MM.1S (cell line): ENCODE measurements around the gene KRT13.

Experiments
- EZH2 ChIP-seq: fragments of 300-600 bp; sonication (generic); optimal IDR thresholded peaks from 2 replicates; pipeline ENCODE3; 2017; ENCODE audit warnings: low read depth, mild to moderate bottlenecking, antibody characterized with exemption, low read length, mixed read lengths
- EZH2phosphoT487 ChIP-seq: fragments of 300-600 bp; sonication (generic); IDR thresholded peaks from 2 replicates; pipeline ENCODE4 v1.6.1; 2018; ENCODE audit warnings: antibody characterized with exemption, low read length
- TF ChIP-seq, protein P1 (sequence below): fragments of 300-600 bp; sonication (generic); IDR thresholded peaks from 2 replicates; pipeline ENCODE4 v1.5.1; 2016; ENCODE audit warnings: antibody characterized with exemption, low read length, mixed read lengths

DNA sequence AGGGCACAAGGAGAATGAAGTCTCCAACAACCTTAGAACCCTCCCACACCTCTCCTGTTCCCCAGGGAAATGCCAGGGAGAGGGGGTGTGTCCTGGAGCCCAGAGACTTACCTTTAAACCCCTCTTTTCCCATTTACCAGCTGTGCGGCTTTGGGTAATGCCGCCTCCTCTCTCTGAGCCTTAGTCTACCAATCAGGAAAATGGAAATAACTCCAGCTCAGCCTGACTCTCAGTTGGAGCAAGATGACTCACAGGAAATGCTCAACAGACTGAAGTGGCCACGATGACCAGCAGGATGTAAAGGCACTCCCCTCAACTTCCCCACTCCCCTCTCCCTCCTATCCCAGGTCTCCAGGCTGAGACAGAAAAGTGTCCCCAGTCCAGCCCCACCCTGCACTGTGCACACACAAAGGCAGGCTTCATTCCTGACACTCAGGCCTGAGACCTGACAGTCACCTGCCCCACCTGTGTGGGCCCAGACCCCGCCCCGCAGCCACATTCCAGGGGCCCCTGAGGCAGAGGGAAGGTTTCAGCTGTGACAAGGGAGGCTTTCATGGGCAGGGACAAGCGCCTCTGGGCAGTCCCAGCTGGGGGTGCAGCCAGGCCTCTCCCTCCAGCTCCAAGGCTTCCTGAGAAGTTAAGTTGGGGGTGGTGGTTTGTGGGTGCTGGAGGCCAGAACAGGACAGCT, 16.3 kb upstream of the KRT13 start:
- TF ChIP-seq, protein P1, sequence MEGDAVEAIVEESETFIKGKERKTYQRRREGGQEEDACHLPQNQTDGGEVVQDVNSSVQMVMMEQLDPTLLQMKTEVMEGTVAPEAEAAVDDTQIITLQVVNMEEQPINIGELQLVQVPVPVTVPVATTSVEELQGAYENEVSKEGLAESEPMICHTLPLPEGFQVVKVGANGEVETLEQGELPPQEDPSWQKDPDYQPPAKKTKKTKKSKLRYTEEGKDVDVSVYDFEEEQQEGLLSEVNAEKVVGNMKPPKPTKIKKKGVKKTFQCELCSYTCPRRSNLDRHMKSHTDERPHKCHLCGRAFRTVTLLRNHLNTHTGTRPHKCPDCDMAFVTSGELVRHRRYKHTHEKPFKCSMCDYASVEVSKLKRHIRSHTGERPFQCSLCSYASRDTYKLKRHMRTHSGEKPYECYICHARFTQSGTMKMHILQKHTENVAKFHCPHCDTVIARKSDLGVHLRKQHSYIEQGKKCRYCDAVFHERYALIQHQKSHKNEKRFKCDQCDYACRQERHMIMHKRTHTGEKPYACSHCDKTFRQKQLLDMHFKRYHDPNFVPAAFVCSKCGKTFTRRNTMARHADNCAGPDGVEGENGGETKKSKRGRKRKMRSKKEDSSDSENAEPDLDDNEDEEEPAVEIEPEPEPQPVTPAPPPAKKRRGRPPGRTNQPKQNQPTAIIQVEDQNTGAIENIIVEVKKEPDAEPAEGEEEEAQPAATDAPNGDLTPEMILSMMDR, result no peak
- TF ChIP-seq EZH2 (no peak), EZH2phosphoT487 (no peak)
